Lung microvascular endothelial cell (primary cell): Measurements from ENCODE around the gene SLC24A3. TPM values are rescaled to one million over a fixed set of nuclear protein-coding genes. Genes with fewer than 3 reads are reported as not detected.

ENCODE experiments used
- DNase-seq, 2 donors: peaks; one replicate each; pipeline versions ENCODE4 v3.0.0 to v3.0.0-alpha.2; 2010; ENCODE audit warnings: low read depth in 2 of 2
- total RNA-seq: library from RNA; depleted of rRNA; stranded (reverse); fragments of >200 nt; gene quantifications from 2 replicates; pipeline ENCODE4 v1.2.1, GENCODE V29; 2014

The SLC24A3 gene
- total RNA-seq, 1 donor from 2014 or later, result under 0.01 TPM

GRCh38 chr20:19531446-19531845, 319.0 kb downstream of the SLC24A3 start:
- DNase-seq, result no peak

GRCh38 chr20:19538556-19538955, 326.1 kb downstream of the SLC24A3 start:
- DNase-seq, result no peak

- DNase-seq, result no peak
Measured at GRCh38 chr20:19539191-19539590, 326.7 kb downstream of the SLC24A3 start.

- DNase-seq, result no peak
Measured at GRCh38 chr20:19540392-19540791, 327.9 kb downstream of the SLC24A3 start.

- no peak for DNase-seq
Measured at GRCh38 chr20:19543101-19543500, 330.7 kb downstream of the SLC24A3 start.

- no peak for DNase-seq
Measured at GRCh38 chr20:19544684-19545083, 332.2 kb downstream of the SLC24A3 start.

GRCh38 chr20:19546648-19547047, 334.2 kb downstream of the SLC24A3 start:
- no peak for DNase-seq

GRCh38 chr20:19547547-19547946, 335.1 kb downstream of the SLC24A3 start:
- DNase-seq, result no peak

- no peak for DNase-seq
Measured at GRCh38 chr20:19549896-19550295, 337.5 kb downstream of the SLC24A3 start.

- DNase-seq, result no peak
Measured at GRCh38 chr20:19552221-19553180, 340.1 kb downstream of the SLC24A3 start.

- no peak for DNase-seq
Measured at GRCh38 chr20:19554666-19555065, 342.2 kb downstream of the SLC24A3 start.

GRCh38 chr20:19555726-19556125, 343.3 kb downstream of the SLC24A3 start:
- DNase-seq, result no peak

- DNase-seq, result no peak
Measured at GRCh38 chr20:19557291-19557690, 344.8 kb downstream of the SLC24A3 start.

GRCh38 chr20:19560881-19561480, 348.5 kb downstream of the SLC24A3 start:
- no peak for DNase-seq

- no peak for DNase-seq
Measured at GRCh38 chr20:19562426-19562825, 350.0 kb downstream of the SLC24A3 start.

- no peak for DNase-seq
Measured at GRCh38 chr20:19564261-19564660, 351.8 kb downstream of the SLC24A3 start.

- DNase-seq, result no peak
Measured at GRCh38 chr20:19565736-19566135, 353.3 kb downstream of the SLC24A3 start.

GRCh38 chr20:19566226-19566945, 353.9 kb downstream of the SLC24A3 start:
- no peak for DNase-seq

GRCh38 chr20:19568128-19568527, 355.7 kb downstream of the SLC24A3 start:
- DNase-seq, result no peak

GRCh38 chr20:19571996-19572395, 359.6 kb downstream of the SLC24A3 start:
- DNase-seq, result no peak

- DNase-seq, result no peak
Measured at GRCh38 chr20:19577692-19578091, 365.2 kb downstream of the SLC24A3 start.

- no peak for DNase-seq
Measured at GRCh38 chr20:19582782-19583181, 370.3 kb downstream of the SLC24A3 start.
